ENCODE data around the gene ZG16. TPM values are rescaled to one million over a fixed set of nuclear protein-coding genes. Genes with fewer than 3 reads are reported as not detected.
A peak's percentile ranks its signal among the peaks of the same experiment; 100 is the strongest.

ZG16 gene
- polyA plus RNA-seq, 3 donors: not detected

DNA sequence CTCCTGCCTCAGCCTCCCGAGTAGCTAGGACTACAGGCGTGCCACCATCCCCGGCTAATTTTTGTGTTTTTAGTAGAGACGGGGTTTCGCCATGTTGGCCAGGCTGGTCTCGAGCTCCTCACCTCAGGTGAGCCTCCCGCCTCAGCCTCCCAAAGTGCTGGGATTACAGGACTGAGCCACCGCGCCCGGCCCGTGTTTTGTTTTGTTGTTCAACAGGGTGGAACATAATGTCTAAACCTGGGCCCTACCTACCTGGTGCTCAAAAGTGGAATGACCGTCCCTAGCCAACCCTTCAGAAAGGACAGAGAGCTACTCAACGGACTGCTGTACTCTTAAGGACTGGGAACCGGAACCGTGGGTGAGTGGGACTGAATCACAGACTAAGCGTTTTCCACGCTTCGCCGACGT is 11.7 kb downstream of the ZG16 start:
- H3K4me1 ChIP-seq (ENCODE audit: control insufficient read depth in 1 of 2, insufficient read depth in 2 of 2, low read length in 2 of 2): peaks cover 30 to 40% of the 10 kb centered on the region in 2 donors
- peak overlapping the region; percentile 89 to 95 (median 93) for H3K27ac Mint-ChIP-seq

DNA sequence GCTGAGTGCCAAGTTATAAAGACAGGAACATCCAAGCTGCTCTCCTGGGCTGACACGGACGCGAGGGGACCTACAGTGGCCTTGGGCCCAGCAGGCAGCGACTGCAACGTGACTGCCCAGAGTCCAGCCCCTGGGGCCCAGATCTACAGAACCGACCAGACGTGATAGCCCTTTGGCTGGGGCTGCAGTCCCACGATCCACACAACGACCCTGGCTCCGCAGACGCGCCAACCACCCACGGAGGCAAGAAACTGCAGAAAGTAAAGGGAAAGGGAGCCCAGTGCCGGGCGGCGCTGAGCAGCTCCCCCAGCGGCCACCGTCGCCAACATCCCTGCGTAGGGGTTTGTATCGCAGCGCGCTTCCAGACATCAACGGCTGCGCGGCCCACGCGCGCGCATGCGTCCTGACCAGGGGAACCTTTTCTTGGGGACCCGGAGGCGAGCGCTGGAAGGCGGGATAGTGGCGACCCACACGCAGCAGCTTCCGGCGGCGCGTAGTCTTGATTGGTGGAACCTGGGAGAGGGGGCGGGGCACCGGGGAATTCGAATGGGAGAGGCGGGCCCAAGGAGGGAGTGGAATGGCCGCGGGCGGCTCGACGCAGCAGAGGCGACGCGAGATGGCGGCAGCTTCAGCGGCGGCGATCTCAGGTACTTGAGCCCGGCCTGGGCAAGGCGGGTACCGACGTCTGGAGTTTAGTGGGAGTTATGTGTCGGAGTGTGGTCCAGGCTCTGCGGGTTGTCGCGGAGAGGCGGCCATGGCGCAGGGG is 12.3 kb downstream of the ZG16 start, which contains the start of gene KIF22:
KIF22 (plus strand) TSS at position 569 of the 766 bp plus-strand sequence; CDS start at position 578, 9 bp downstream.
- H3K4me2 ChIP-seq (replicated peaks; ENCODE audit: extremely low read depth, low read length, poor library complexity, severe bottlenecking): peak within 1 kb of the TSS; percentile 91
- H4K20me1 ChIP-seq (ENCODE audit: insufficient read depth, low read length): no peaks in the 10 kb centered on the region
- H2AFZ ChIP-seq (ENCODE audit: insufficient read depth, low read depth, low read length, poor library complexity, severe bottlenecking): peak within 1 kb of the TSS; percentile 97
- peaks cover 49% of the 10 kb centered on the region for H3K79me2 ChIP-seq (ENCODE audit: insufficient read depth, low read length)
- intact Hi-C loops (cut with micrococcal nuclease): loop anchor here in 1 of 2 donors (2.0 kb wide), 2 partner anchors 14 to 44 kb away; no protein-coding TSS in a partner anchor
- peak within 1 kb of the TSS; percentile 67 to 97 (median 97) for H3K4me3 ChIP-seq (replicated peaks in 1 of 3; ENCODE audit: low read depth in 2 of 3, low read length in 3 of 3)
- peaks cover 44% of the 10 kb centered on the region for H3K4me1 Mint-ChIP-seq
- peak within 1 kb of the TSS; percentile 97 to 98 for H3K4me3 Mint-ChIP-seq
- peak; percentile 99 to 100 (median 99) for DNase-seq
- peaks cover 0 to 1% (median 0%) of the 10 kb centered on the region in 3 donors for H3K27me3 Mint-ChIP-seq (ENCODE audit: low read depth in 3 of 3)
- TF ChIP-seq, protein P1, sequence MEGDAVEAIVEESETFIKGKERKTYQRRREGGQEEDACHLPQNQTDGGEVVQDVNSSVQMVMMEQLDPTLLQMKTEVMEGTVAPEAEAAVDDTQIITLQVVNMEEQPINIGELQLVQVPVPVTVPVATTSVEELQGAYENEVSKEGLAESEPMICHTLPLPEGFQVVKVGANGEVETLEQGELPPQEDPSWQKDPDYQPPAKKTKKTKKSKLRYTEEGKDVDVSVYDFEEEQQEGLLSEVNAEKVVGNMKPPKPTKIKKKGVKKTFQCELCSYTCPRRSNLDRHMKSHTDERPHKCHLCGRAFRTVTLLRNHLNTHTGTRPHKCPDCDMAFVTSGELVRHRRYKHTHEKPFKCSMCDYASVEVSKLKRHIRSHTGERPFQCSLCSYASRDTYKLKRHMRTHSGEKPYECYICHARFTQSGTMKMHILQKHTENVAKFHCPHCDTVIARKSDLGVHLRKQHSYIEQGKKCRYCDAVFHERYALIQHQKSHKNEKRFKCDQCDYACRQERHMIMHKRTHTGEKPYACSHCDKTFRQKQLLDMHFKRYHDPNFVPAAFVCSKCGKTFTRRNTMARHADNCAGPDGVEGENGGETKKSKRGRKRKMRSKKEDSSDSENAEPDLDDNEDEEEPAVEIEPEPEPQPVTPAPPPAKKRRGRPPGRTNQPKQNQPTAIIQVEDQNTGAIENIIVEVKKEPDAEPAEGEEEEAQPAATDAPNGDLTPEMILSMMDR (IDR thresholded peaks at IDR 0.05): peak; percentile 77
- peaks cover 0 to 2% (median 0%) of the 10 kb centered on the region in 7 donors for H3K9me3 Mint-ChIP-seq
- peak within 1 kb of the TSS; percentile 78 for H3K9ac ChIP-seq (ENCODE audit: insufficient read depth, low read length, poor library complexity, severe bottlenecking)
- H3K36me3 Mint-ChIP-seq: peaks cover 0 to 3% of the 10 kb centered on the region in 2 donors
- peaks cover 26 to 36% of the 10 kb centered on the region in 2 donors for H3K4me1 ChIP-seq (ENCODE audit: control insufficient read depth in 1 of 2, insufficient read depth in 2 of 2, low read length in 2 of 2)
- no peaks in the 10 kb centered on the region for H3K9me3 ChIP-seq (replicated peaks in 1 of 2; ENCODE audit: control insufficient read depth in 1 of 2, insufficient read depth in 1 of 2, low read length in 2 of 2)
- H3K27ac ChIP-seq (ENCODE audit: low read depth in 1 of 2, low read length in 2 of 2): peak within 1 kb of the TSS; percentile 78 to 83
- H3K27me3 ChIP-seq (ENCODE audit: control insufficient read depth in 2 of 2, insufficient read depth in 2 of 2, low read length in 2 of 2): no peaks in the 10 kb centered on the region
- H3K27ac Mint-ChIP-seq: peak within 1 kb of the TSS; percentile 89 to 95 (median 94)
- H3K36me3 ChIP-seq (replicated peaks in 1 of 2; ENCODE audit: control insufficient read depth in 1 of 2, insufficient read depth in 2 of 2, low read length in 2 of 2): no peaks in the 10 kb centered on the region
- under 1% methylated on average over 64 of the region's 67 CpGs for WGBS (ENCODE audit: insufficient coverage)

More for the DNA sequence above, 11.7 kb downstream of the ZG16 start:
- peaks cover 0 to 1% (median 0%) of the 10 kb centered on the region in 3 donors for H3K27me3 Mint-ChIP-seq (ENCODE audit: low read depth in 3 of 3)
- H2AFZ ChIP-seq (ENCODE audit: insufficient read depth, low read depth, low read length, poor library complexity, severe bottlenecking): peak overlapping the region; percentile 95
- no peaks in the 10 kb centered on the region for H4K20me1 ChIP-seq (ENCODE audit: insufficient read depth, low read length)
- H3K79me2 ChIP-seq (ENCODE audit: insufficient read depth, low read length): peaks cover 43% of the 10 kb centered on the region
- intact Hi-C loops (cut with micrococcal nuclease): loop anchor here (2.0 to 5.0 kb wide), 3 partner anchors 15 to 47 kb away; no protein-coding TSS in a partner anchor
- peak overlapping the region; percentile 37 to 97 (median 97) for H3K4me3 ChIP-seq (replicated peaks in 1 of 3; ENCODE audit: low read depth in 2 of 3, low read length in 3 of 3)
- DNase-seq: no peak
- H3K27ac ChIP-seq (ENCODE audit: low read depth in 1 of 2, low read length in 2 of 2): peak overlapping the region; percentile 78 to 83
- H3K36me3 Mint-ChIP-seq: peaks cover 0 to 3% of the 10 kb centered on the region in 2 donors
- no peaks in the 10 kb centered on the region for H3K27me3 ChIP-seq (ENCODE audit: control insufficient read depth in 2 of 2, insufficient read depth in 2 of 2, low read length in 2 of 2)
- TF ChIP-seq, protein P1 (IDR thresholded peaks at IDR 0.05): no peak
- 76% methylated on average over 15 of the region's 20 CpGs for WGBS (ENCODE audit: insufficient coverage)
- no peaks in the 10 kb centered on the region for H3K9me3 ChIP-seq (replicated peaks in 1 of 2; ENCODE audit: control insufficient read depth in 1 of 2, insufficient read depth in 1 of 2, low read length in 2 of 2)
- H3K9me3 Mint-ChIP-seq: peaks cover 0 to 2% (median 0%) of the 10 kb centered on the region in 7 donors
- H3K36me3 ChIP-seq (replicated peaks in 1 of 2; ENCODE audit: control insufficient read depth in 1 of 2, insufficient read depth in 2 of 2, low read length in 2 of 2): no peaks in the 10 kb centered on the region
- peak overlapping the region; percentile 91 for H3K4me2 ChIP-seq (replicated peaks; ENCODE audit: extremely low read depth, low read length, poor library complexity, severe bottlenecking)
- peaks cover 47% of the 10 kb centered on the region for H3K4me1 Mint-ChIP-seq
- H3K4me3 Mint-ChIP-seq: peak overlapping the region; percentile 97 to 98
- H3K9ac ChIP-seq (ENCODE audit: insufficient read depth, low read length, poor library complexity, severe bottlenecking): peak overlapping the region; percentile 51

Measured in CD14-positive monocyte (primary cell).